CD14-positive monocyte (primary cell): ENCODE data around the gene PLXNB1. TPM values are rescaled to one million over a fixed set of nuclear protein-coding genes. Genes with fewer than 3 reads are reported as not detected.

Experiments
- DNase-seq, 3 donors: peaks; one replicate each; pipeline ENCODE4 v3.0.0-alpha.2; 2011 to 2022
- H2AFZ ChIP-seq: 2 replicates; pipeline ENCODE4 v1.6.0; 2012; ENCODE audit warnings: mild to moderate bottlenecking, low read depth, low read length, inconsistent platforms; ENCODE audit not compliant: insufficient read depth, poor library complexity, severe bottlenecking
- H3K27ac ChIP-seq, 2 donors: 1 replicate in 1 of 2; 2 replicates in 1 of 2; pipeline ENCODE4 v1.5.1; 2012 to 2013; ENCODE audit warnings: low read length in 2 of 2, control low read depth in 1 of 2, inconsistent platforms in 1 of 2, low read depth in 1 of 2, mild to moderate bottlenecking in 1 of 2
- H3K27me3 ChIP-seq, 2 donors: one replicate each; pipeline versions ENCODE4 v1.6.0 to v1.6.1; 2011 to 2013; ENCODE audit warnings: low read length in 2 of 2; ENCODE audit not compliant: control insufficient read depth in 2 of 2, insufficient read depth in 2 of 2
- H3K36me3 ChIP-seq, 2 donors: replicated peaks in 1 of 2; 1 replicate in 1 of 2; 2 replicates in 1 of 2; pipeline versions ENCODE4 v1.5.1 to v1.6.1; 2012 to 2013; ENCODE audit warnings: low read length in 2 of 2, control low read depth in 1 of 2, inconsistent platforms in 1 of 2, mild to moderate bottlenecking in 1 of 2; ENCODE audit not compliant: insufficient read depth in 2 of 2, control insufficient read depth in 1 of 2
- H3K4me1 ChIP-seq, 2 donors: 1 replicate in 1 of 2; 2 replicates in 1 of 2; pipeline versions ENCODE4 v1.5.1 to v1.6.1; 2012 to 2013; ENCODE audit warnings: low read length in 2 of 2, control low read depth in 1 of 2, inconsistent platforms in 1 of 2, mild to moderate bottlenecking in 1 of 2, moderate library complexity in 1 of 2; ENCODE audit not compliant: insufficient read depth in 2 of 2, control insufficient read depth in 1 of 2
- H3K4me2 ChIP-seq: replicated peaks from 2 replicates; pipeline ENCODE3; 2012; ENCODE audit warnings: low read length, moderate library complexity, mild to moderate bottlenecking; ENCODE audit not compliant: poor library complexity, severe bottlenecking; ENCODE audit errors: extremely low read depth
- H3K4me3 ChIP-seq, 3 experiments: fragments of 200-600 bp in 1 of 3; sonication (generic) in 1 of 3; replicated peaks in 1 of 3; 1 replicate in 2 of 3; 2 replicates in 1 of 3; pipeline ENCODE4 v1.5.1; 2011 to 2013; ENCODE audit warnings: low read length in 3 of 3, mild to moderate bottlenecking in 3 of 3, control low read depth in 2 of 3, low read depth in 2 of 3, inconsistent platforms in 1 of 3, moderate library complexity in 1 of 3
- H3K79me2 ChIP-seq: 2 replicates; pipeline ENCODE4 v1.6.0; 2012; ENCODE audit warnings: mild to moderate bottlenecking, control low read depth, inconsistent platforms, low read length, moderate library complexity; ENCODE audit not compliant: insufficient read depth
- H3K9ac ChIP-seq: 2 replicates; pipeline ENCODE4 v1.6.0; 2017; ENCODE audit warnings: low read length, mild to moderate bottlenecking; ENCODE audit not compliant: insufficient read depth, poor library complexity, severe bottlenecking
- H3K9me3 ChIP-seq, 2 donors: replicated peaks in 1 of 2; 1 replicate in 1 of 2; 2 replicates in 1 of 2; pipeline versions ENCODE4 v1.5.1 to v1.6.1; 2012 to 2013; ENCODE audit warnings: low read length in 2 of 2, control low read depth in 1 of 2; ENCODE audit not compliant: control insufficient read depth in 1 of 2, insufficient read depth in 1 of 2
- H4K20me1 ChIP-seq: 2 replicates; pipeline ENCODE4 v1.6.0; 2012; ENCODE audit warnings: mild to moderate bottlenecking, low read length, control low read depth, moderate library complexity; ENCODE audit not compliant: insufficient read depth
- H3K27ac Mint-ChIP-seq, 7 donors: one replicate each; pipeline ENCODE4 v1.8.0; 2020; ENCODE audit warnings: mild to moderate bottlenecking in 7 of 7, mixed read lengths in 7 of 7, moderate library complexity in 6 of 7, inconsistent platforms in 2 of 7
- H3K27me3 Mint-ChIP-seq, 3 donors: one replicate each; pipeline ENCODE4 v1.8.0; 2021 to 2022; ENCODE audit warnings: low read depth in 3 of 3, mild to moderate bottlenecking in 3 of 3, mixed read lengths in 3 of 3, moderate library complexity in 3 of 3, inconsistent platforms in 1 of 3
- H3K36me3 Mint-ChIP-seq, 2 donors: one replicate each; pipeline ENCODE4 v1.8.0; 2020; ENCODE audit warnings: mixed read lengths in 2 of 2, inconsistent platforms in 1 of 2, mild to moderate bottlenecking in 1 of 2
- H3K4me1 Mint-ChIP-seq: one replicate; pipeline ENCODE4 v1.8.0; 2020; ENCODE audit warnings: mild to moderate bottlenecking, mixed read lengths
- H3K4me3 Mint-ChIP-seq, 2 donors: one replicate each; pipeline ENCODE4 v1.8.0; 2020; ENCODE audit warnings: mild to moderate bottlenecking in 2 of 2, mixed read lengths in 2 of 2, moderate library complexity in 1 of 2
- H3K9me3 Mint-ChIP-seq, 7 donors: one replicate each; pipeline ENCODE4 v1.8.0; 2020 to 2022; ENCODE audit warnings: mixed read lengths in 7 of 7, mild to moderate bottlenecking in 6 of 7, moderate library complexity in 6 of 7, inconsistent platforms in 2 of 7
- CTCF ChIP-seq: fragments of 200-600 bp; IDR thresholded peaks from one replicate; pipeline ENCODE4 v1.8.0; 2022; ENCODE audit warnings: antibody characterized with exemption, mild to moderate bottlenecking
- WGBS: methylation state at CpG from one replicate; pipeline ENCODE4 v1.1.5; 2013; ENCODE audit warnings: missing lambda C conversion rate; ENCODE audit not compliant: insufficient coverage; 5-methylcytosine and 5-hydroxymethylcytosine counted together
- intact Hi-C, 2 donors: fragments of 100-400 bp; cut with micrococcal nuclease; formaldehyde crosslinking; loops; one replicate each; pipeline versions ENCODE4 v1.15.0 to v1.15.1; 2023
- polyA plus RNA-seq, 3 donors: library from polyadenylated mRNA; depleted of rRNA in 1 of 3; unstranded in 2 of 3; stranded (reverse) in 1 of 3; fragments of 300-500 nt in 2 of 3; fragments of >200 nt in 1 of 3; fragmentation: Illumina TruSeq in 2 of 3; gene quantifications; 1 replicate in 2 of 3; 2 replicates in 1 of 3; pipeline ENCODE4 v1.2.3, GENCODE V29; 2012 to 2021

Gene PLXNB1
- polyA plus RNA-seq, 3 donors, result 0.14 to 4.3 TPM; not detected in 1

- Histone ChIP-seq H3K36me3 (no peaks in the 10 kb centered on the region), H3K27me3 (no peaks in the 10 kb centered on the region), H3K4me2 (no peak overlapping the region), H4K20me1 (no peaks in the 10 kb centered on the region), H3K4me3 (no peak overlapping the region), H2AFZ (no peak overlapping the region), H3K79me2 (no peaks in the 10 kb centered on the region), H3K9me3 (no peaks in the 10 kb centered on the region), H3K27ac (no peak overlapping the region), H3K9ac (no peak overlapping the region), H3K4me1 (peaks cover 11 to 14% of the 10 kb centered on the region in 2 donors)
- intact Hi-C loops, result no loop called here
- no peak for DNase-seq
- Mint-ChIP-seq H3K36me3 (no peaks in the 10 kb centered on the region), H3K27ac (peak overlapping the region in 1 of 7 donors; percentile 20), H3K4me3 (no peak overlapping the region), H3K4me1 (peaks cover 20% of the 10 kb centered on the region), H3K27me3 (peaks cover 2 to 5% (median 2%) of the 10 kb centered on the region in 3 donors), H3K9me3 (no peaks in the 10 kb centered on the region)
- 90% methylated on average over 3 of the region's 3 CpGs for WGBS
- TF ChIP-seq CTCF, result no peak
Observed at GRCh38 chr3:48395714-48396113, 34.2 kb downstream of the PLXNB1 start.

GRCh38 chr3:48394391-48394790, 35.5 kb downstream of the PLXNB1 start:
- H3K9me3 Mint-ChIP-seq, result no peaks in the 10 kb centered on the region
- 100% methylated on average over 1 of the region's 2 CpGs for WGBS
- H3K79me2 ChIP-seq, result no peaks in the 10 kb centered on the region
- H2AFZ ChIP-seq, result no peak overlapping the region
- no peak overlapping the region for H3K27ac ChIP-seq
- H3K27me3 ChIP-seq, result no peaks in the 10 kb centered on the region
- no peak overlapping the region for H3K4me3 ChIP-seq
- no peak overlapping the region for H3K27ac Mint-ChIP-seq
- no peak overlapping the region for H3K4me3 Mint-ChIP-seq
- H3K9ac ChIP-seq, result no peak overlapping the region
- H3K4me2 ChIP-seq, result no peak overlapping the region
- no peaks in the 10 kb centered on the region for H3K36me3 Mint-ChIP-seq
- H3K36me3 ChIP-seq, result no peaks in the 10 kb centered on the region
- H3K4me1 ChIP-seq, result peaks cover 11 to 14% of the 10 kb centered on the region in 2 donors
- peaks cover 17% of the 10 kb centered on the region for H3K4me1 Mint-ChIP-seq
- H3K9me3 ChIP-seq, result no peaks in the 10 kb centered on the region
- intact Hi-C loops, result no loop called here
- no peaks in the 10 kb centered on the region for H4K20me1 ChIP-seq
- DNase-seq, result no peak
- H3K27me3 Mint-ChIP-seq, result peaks cover 2 to 5% (median 2%) of the 10 kb centered on the region in 3 donors
- no peak for TF ChIP-seq CTCF
